Measurements from ENCODE around the gene PPARA. TPM values are rescaled to one million over a fixed set of nuclear protein-coding genes. Genes with fewer than 3 reads are reported as not detected.

The PPARA gene
- total and polyA plus RNA-seq, 11 donors = 21.1 to 96.4 (median 80.4) TPM

- peak overlapping the region in 7 of 12 donors; percentile 4 to 70 (median 50) for H3K27ac ChIP-seq
- TF ChIP-seq CTCF (IDR thresholded peaks at IDR 0.05) (no peak), POLR2A (IDR thresholded peaks at IDR 0.05) (no peak)
- peaks cover 0 to 8% (median 0%) of the 10 kb centered on the region in 12 donors for H3K9me3 ChIP-seq
- 85 to 90% (median 88%) methylated on average over 8 of the region's 8 CpGs for WGBS, 4 donors
- H3K4me1 ChIP-seq = peaks cover 11 to 35% (median 22%) of the 10 kb centered on the region in 12 donors
- H3K27me3 ChIP-seq = no peaks in the 10 kb centered on the region
- DNase-seq (peak in 1 of 5 donors; percentile 32), ATAC-seq (peak in 2 of 4 donors; percentile 20 to 29)
- peaks cover 0 to 11% (median 0%) of the 10 kb centered on the region in 9 donors for H3K36me3 ChIP-seq
- no peak overlapping the region for H3K4me3 ChIP-seq
- intact Hi-C loops (cut with DNase I) = no loop called here
These were observed 21.6 kb downstream of the PPARA start for GRCh38 chr22:46171940-46172339.

- ATAC-seq (peak; percentile 65 to 79 (median 75)), DNase-seq (peak in 2 of 5 donors; percentile 54 to 70)
- peak overlapping the region in 11 of 12 donors; percentile 11 to 70 (median 50) for H3K27ac ChIP-seq
- H3K27me3 ChIP-seq = no peaks in the 10 kb centered on the region
- H3K36me3 ChIP-seq = peaks cover 0 to 8% (median 1%) of the 10 kb centered on the region in 9 donors
- H3K4me1 ChIP-seq = peaks cover 11 to 35% (median 22%) of the 10 kb centered on the region in 12 donors
- TF ChIP-seq POLR2A (IDR thresholded peaks at IDR 0.05) (no peak), CTCF (IDR thresholded peaks at IDR 0.05) (no peak)
- peaks cover 0 to 8% (median 0%) of the 10 kb centered on the region in 12 donors for H3K9me3 ChIP-seq
- H3K4me3 ChIP-seq = no peak overlapping the region
- intact Hi-C loops (cut with DNase I) = no loop called here
- WGBS, 4 donors = 62 to 70% (median 67%) methylated on average over 11 of the region's 11 CpGs
These were observed 22.3 kb downstream of the PPARA start for GRCh38 chr22:46172522-46173110.

- DNase-seq (no peak), ATAC-seq (peak; percentile 36 to 73 (median 60))
- intact Hi-C loops (cut with DNase I) = no loop called here
- peak overlapping the region in 11 of 12 donors; percentile 11 to 70 (median 50) for H3K27ac ChIP-seq
- TF ChIP-seq CTCF (IDR thresholded peaks at IDR 0.05) (no peak), POLR2A (IDR thresholded peaks at IDR 0.05) (no peak)
- H3K4me3 ChIP-seq = no peak overlapping the region
- H3K36me3 ChIP-seq = peaks cover 0 to 10% (median 4%) of the 10 kb centered on the region in 9 donors
- peaks cover 0 to 8% (median 0%) of the 10 kb centered on the region in 12 donors for H3K9me3 ChIP-seq
- peaks cover 11 to 35% (median 22%) of the 10 kb centered on the region in 12 donors for H3K4me1 ChIP-seq
- 51 to 62% (median 57%) methylated on average over 3 of the region's 3 CpGs for WGBS, 4 donors
- no peaks in the 10 kb centered on the region for H3K27me3 ChIP-seq
These were observed 22.8 kb downstream of the PPARA start for GRCh38 chr22:46173152-46173551.

- TF ChIP-seq POLR2A (IDR thresholded peaks at IDR 0.05) (no peak), CTCF (IDR thresholded peaks at IDR 0.05) (no peak)
- Histone ChIP-seq H3K27ac (no peak overlapping the region), H3K27me3 (no peaks in the 10 kb centered on the region), H3K36me3 (peaks cover 0 to 31% (median 13%) of the 10 kb centered on the region in 9 donors), H3K4me3 (no peak overlapping the region), H3K9me3 (peaks cover 0 to 19% (median 9%) of the 10 kb centered on the region in 12 donors), H3K4me1 (peaks cover 11 to 33% (median 21%) of the 10 kb centered on the region in 12 donors)
- 83 to 96% (median 90%) methylated on average over 5 of the region's 5 CpGs for WGBS, 4 donors
- ATAC-seq (no peak), DNase-seq (no peak)
- intact Hi-C loops (cut with DNase I) = no loop called here
These were observed 25.3 kb downstream of the PPARA start for GRCh38 chr22:46175631-46176030.
